Measurements from ENCODE around the gene STK39.

The STK39 gene

DNA sequence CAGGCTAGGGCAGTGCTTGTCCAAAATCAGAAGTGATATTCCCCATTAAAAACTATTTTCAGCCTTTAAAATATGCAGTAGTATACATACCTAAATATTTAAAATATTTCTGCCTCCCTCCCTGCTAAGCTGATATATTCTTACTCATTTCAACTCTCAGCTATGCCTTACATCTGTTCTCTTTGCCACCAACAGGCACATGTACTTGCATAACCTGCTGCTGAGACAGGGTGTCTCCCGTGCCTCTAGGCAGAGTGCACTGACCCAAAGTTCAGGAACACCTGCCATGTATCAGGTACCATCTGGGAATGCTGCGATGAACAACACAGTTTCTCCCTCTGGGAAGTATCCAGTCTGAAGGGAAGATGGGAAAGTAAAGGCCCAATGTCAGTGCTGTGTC, 91.7 kb downstream of the STK39 start:
- no peak for DNase-seq

GRCh38 chr2:168155046-168155445, 92.3 kb downstream of the STK39 start:
- no peak for DNase-seq

DNA sequence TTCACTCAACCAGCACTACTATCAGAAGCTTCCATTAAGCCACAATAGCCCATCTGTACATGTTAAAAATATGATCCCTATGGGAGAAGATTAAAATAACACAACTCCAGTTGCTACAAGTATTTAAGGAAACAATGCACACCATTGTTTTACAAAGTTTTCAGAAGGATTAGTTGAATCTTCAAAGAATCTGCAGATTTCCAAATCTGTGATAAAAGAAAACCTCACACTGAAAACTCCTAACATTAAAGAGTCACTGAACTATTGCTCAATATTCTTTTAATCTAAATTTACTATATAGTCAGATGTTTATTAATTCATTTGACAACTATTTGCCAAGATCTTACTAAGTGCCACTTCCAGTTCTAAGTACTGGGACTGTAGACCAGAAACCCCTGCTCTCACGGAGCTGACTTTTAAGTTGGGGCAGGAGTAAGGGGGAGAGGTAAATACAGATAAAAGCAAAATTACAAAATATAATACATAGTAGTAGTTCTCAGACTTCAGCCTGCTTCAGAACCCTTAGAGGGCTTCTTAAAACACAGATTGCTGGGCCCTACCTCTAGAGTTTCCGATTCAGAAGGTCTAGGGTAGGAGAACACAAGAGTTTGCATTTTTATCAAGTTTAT, 94.4 kb downstream of the STK39 start:
- no peak for DNase-seq

DNA sequence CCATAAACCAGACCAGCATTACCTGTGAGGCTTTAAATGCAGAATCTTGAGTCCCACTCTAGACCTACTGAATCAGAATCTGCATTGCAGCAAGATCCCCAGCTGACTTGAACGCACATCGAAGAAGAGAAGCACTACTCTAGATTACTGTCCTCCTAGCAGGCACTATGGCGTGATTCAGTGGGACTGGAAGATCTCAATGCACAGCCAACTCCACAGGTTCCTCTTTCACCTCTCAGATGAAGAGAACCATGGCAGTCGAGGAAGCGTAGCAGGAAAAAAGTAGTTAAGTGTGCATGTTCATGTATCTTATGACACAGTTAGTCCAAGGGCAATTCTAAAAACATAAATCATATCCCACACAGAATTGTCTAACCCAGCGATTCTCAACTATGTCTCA, 97.4 kb downstream of the STK39 start:
- DNase-seq, result no peak

GRCh38 chr2:168149150-168149974, 98.0 kb downstream of the STK39 start:
- no peak for DNase-seq

- DNase-seq, result no peak
Observed at GRCh38 chr2:168147830-168148794, 99.3 kb downstream of the STK39 start.

DNA sequence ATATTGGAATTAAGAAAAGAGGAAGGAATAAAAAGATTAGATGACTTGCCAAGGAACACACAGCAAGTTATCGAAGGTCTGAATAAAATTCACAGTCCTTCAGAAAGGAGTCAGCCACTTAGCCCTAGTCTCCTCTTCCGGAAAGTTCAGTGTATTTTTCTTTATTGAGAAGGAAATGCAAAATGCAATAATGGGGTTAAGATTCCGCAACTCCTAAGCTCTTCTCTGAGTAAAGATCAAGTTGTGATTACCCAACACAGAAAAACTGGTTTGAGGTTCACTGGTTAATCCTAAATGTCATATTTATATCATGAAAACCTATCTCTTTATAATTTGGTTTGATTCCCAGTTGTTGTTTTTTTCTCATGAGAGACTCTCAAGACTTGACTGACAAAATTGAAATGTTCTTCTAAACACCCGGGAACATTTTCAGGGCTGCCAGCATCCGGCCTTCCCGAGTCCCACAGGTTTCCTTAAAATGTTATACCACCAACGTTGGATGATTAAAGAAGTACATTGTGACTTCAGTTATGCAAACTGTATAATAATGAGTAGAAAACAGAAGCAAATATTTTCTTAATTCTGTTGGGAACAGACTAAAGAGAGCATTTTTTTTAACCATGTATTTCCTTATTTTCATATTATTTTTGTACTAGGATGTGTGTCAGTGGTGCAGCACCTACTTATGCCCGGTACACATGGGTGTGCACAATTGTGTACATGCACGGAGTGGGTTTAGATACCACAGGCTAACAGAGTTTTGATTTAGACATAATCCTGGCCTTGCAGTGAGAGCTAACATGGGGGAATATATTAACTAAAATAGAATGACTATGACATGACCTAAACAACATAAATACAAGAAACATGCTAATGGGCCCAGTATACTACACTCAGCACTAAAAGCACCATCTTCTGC, 100.2 kb downstream of the STK39 start:
- DNase-seq, result no peak

GRCh38 chr2:168145426-168146310, 101.7 kb downstream of the STK39 start:
- DNase-seq, result no peak

- DNase-seq, result no peak
Observed at GRCh38 chr2:168145011-168145410, 102.4 kb downstream of the STK39 start.

DNA sequence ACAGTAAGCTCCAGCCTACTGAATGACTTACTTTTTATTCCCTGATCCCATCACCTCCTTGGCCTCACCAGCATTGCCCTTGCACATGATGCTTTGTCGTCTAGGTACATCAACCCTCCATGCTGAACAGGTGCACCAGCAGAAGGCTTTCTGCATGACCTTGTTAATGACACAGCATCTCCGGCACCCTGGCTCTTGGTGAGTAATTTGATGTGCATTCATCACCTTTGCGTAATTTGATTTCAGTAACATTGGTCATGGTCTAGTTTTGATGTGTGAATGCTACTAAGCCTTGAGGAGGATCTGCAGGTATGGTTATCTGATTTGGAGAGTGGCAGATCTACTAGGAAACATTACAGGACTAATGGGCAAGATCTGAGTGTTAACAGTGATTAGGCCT, 103.6 kb downstream of the STK39 start:
- DNase-seq, result no peak

- no peak for DNase-seq
Observed at GRCh38 chr2:168140892-168141291, 106.5 kb downstream of the STK39 start.

DNA sequence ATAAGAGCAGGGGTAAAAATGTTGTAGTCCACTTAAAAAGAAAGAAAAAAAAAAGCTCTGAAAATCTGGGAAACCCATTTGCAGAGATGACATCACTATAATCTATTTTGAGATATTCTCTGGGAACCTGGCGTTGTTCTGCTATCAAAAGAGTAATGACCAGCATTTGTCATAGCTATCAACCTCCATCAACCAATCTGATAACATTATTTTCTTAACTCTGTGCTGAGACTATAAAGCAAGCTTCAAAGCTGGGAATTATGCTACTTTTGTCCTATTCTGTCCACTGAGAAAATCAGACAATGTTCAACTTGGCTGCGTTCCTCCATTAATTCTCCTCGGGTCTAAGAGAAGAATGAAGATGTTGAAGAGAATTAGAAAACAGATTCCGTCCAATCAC, 107.5 kb downstream of the STK39 start:
- no peak for DNase-seq

GRCh38 chr2:168138901-168139300, 108.5 kb downstream of the STK39 start:
- no peak for DNase-seq

DNA sequence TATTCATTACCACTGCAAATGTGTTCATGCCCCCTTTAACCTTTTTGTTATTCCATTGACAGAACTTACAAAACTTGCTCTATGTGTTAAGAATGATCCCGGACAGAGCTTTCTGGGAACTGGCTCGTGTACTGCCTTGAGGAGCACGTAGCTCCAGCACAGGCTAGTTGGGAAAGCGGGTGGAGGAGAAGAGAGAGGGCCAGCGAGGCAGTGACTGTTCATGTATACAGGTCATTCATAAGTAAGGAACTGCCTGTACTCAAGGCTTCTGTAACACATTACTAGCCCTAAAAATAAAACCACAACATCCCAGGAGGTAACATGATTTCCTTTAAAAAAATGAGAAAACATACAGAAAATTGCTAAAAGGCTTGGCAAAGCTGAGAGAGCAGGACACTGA, 109.0 kb downstream of the STK39 start:
- DNase-seq, result no peak

- DNase-seq, result no peak
Observed at GRCh38 chr2:168137510-168138180, 109.8 kb downstream of the STK39 start.

GRCh38 chr2:168136392-168136977, 110.9 kb downstream of the STK39 start:
- DNase-seq, result no peak

GRCh38 chr2:168135630-168136029, 111.8 kb downstream of the STK39 start:
- no peak for DNase-seq

GRCh38 chr2:168135121-168135520, 112.3 kb downstream of the STK39 start:
- DNase-seq, result no peak

DNA sequence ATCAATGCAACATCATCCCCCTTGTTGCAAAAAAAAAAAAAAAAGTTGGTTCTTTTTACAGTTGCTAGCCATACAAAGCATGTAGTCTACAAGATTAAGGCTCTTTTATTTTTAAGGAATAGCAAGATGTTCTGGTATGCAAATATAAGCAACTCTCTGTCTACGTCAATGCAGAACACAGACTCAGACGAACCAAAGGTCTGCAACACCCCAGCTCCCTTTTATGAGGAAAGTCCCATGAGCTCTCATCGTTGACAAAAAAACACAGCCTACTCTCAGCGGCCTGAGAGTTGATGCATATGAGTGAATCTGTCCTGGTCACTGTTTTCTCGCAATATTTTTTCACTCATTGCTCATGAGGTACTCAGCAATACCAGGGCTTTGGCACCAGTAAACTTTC, 112.9 kb downstream of the STK39 start:
- DNase-seq, result no peak

- no peak for DNase-seq
Observed at GRCh38 chr2:168132389-168132788, 115.0 kb downstream of the STK39 start.

Data from DMS 273 treated with DMSO at 0.1 percent for 48 hours (cell line).